Right lobe of liver (tissue), 6 donors: ENCODE results near the gene NCAPH2. TPM values are rescaled to one million over a fixed set of nuclear protein-coding genes. Genes with fewer than 3 reads are reported as not detected.

Source experiments
- ATAC-seq, 4 donors: fragments of 200-7000 bp; cut with Tn5 transposase; one replicate each; pipeline ENCODE4 v1.9.1; 2020; ENCODE audit warnings: mild to moderate bottlenecking in 4 of 4, moderate library complexity in 4 of 4
- DNase-seq, 3 donors: peaks; one replicate each; pipeline ENCODE4 v3.0.0-alpha.2; 2020
- H3K27ac ChIP-seq, 3 donors: fragments of 200-600 bp; one replicate each; pipeline ENCODE4 v1.8.0; 2022
- H3K27me3 ChIP-seq, 2 donors: fragments of 200-600 bp; one replicate each; pipeline ENCODE4 v1.8.0; 2022
- H3K36me3 ChIP-seq, 4 donors: fragments of 200-600 bp; sonication (generic) in 1 of 4; one replicate each; pipeline versions ENCODE4 v1.5.1 to v1.8.0; 2017 to 2022; ENCODE audit warnings: control low read depth in 1 of 4
- H3K4me1 ChIP-seq, 4 donors: fragments of 200-600 bp; sonication (generic) in 1 of 4; one replicate each; pipeline versions ENCODE4 v1.5.1 to v1.8.0; 2017 to 2022; ENCODE audit warnings: control low read depth in 1 of 4
- H3K4me3 ChIP-seq, 3 donors: fragments of 200-600 bp; one replicate each; pipeline ENCODE4 v1.8.0; 2022
- H3K9me3 ChIP-seq, 4 donors: fragments of 200-600 bp; sonication (generic) in 1 of 4; one replicate each; pipeline versions ENCODE4 v1.5.1 to v1.8.0; 2017 to 2022; ENCODE audit warnings: control low read depth in 1 of 4
- CTCF ChIP-seq, 4 donors: fragments of 200-600 bp in 3 of 4; fragments of 450-650 bp in 1 of 4; IDR thresholded peaks; one replicate each; pipeline versions ENCODE4 v1.5.1 to v1.8.0; 2016 to 2022; ENCODE audit warnings: antibody characterized with exemption in 4 of 4, mild to moderate bottlenecking in 2 of 4
- POLR2A ChIP-seq: fragments of 450-650 bp; IDR thresholded peaks from one replicate; pipeline ENCODE4 v1.6.1; 2017; ENCODE audit warnings: antibody characterized with exemption, mild to moderate bottlenecking
- WGBS: methylation state at CpG from one replicate; pipeline ENCODE4 v1.1.6; 2018; ENCODE audit warnings: low coverage, low lambda C conversion rate; ENCODE audit not compliant: insufficient coverage; ENCODE audit errors: missing lambda C conversion rate; 5-methylcytosine and 5-hydroxymethylcytosine counted together
- intact Hi-C, 2 donors: fragments of 100-400 bp; cut with DNase I; formaldehyde crosslinking; loops; one replicate each; pipeline versions ENCODE4 v1.11.2 to v1.14.1; 2022
- total RNA-seq, 6 experiments: library from RNA; depleted of rRNA in 2 of 6; stranded (reverse); fragments of >200 nt in 2 of 6; fragmentation: NEBNext Ultra II Directional in 3 of 6; extraction: Animal tissue kit (Norgen Biotek cat#: 25700) in 3 of 6; gene quantifications; one replicate each; pipeline versions ENCODE4 v1.1.0 to v1.2.4, GENCODE V29; 2016 to 2023
- donor health status: DM: no; HTN: yes; CAD: no.
- donor health status: DM: no; HTN: no; CAD: no.
- donor health status: DM: no; HTN: no; CAD: no.
- donor health status: DM: no; HTN: yes; CAD: no.
- donor health status: DM: no; HTN: yes; CAD: no.

Gene NCAPH2
- total RNA-seq, 6 experiments from 2014 or later: 11.4 to 17.3 (median 13.9) TPM

- H3K27me3 ChIP-seq: no peaks in the 10 kb centered on the region
- peaks cover 0 to 31% (median 17%) of the 10 kb centered on the region in 4 donors for H3K36me3 ChIP-seq
- DNase-seq (no peak), ATAC-seq (peak; percentile 19 to 56 (median 36))
- 20% methylated on average over 1 of the region's 25 CpGs for WGBS
- H3K9me3 ChIP-seq: no peaks in the 10 kb centered on the region
- intact Hi-C loops: no loop called here
- TF ChIP-seq CTCF (IDR thresholded peaks at IDR 0.05): no peak
- TF ChIP-seq POLR2A: no peak
- H3K27ac ChIP-seq: no peak overlapping the region
- no peak overlapping the region for H3K4me3 ChIP-seq
- peaks cover 0 to 8% (median 4%) of the 10 kb centered on the region in 4 donors for H3K4me1 ChIP-seq
Measured at GRCh38 chr22:50469377-50470305, 38.4 kb upstream of the NCAPH2 start.

GRCh38 chr22:50470491-50470890 lies 37.5 kb upstream of the NCAPH2 start:
- WGBS: 80% methylated on average over 3 of the region's 6 CpGs
- H3K36me3 ChIP-seq: peaks cover 0 to 26% (median 13%) of the 10 kb centered on the region in 4 donors
- peaks cover 0 to 13% (median 4%) of the 10 kb centered on the region in 4 donors for H3K4me1 ChIP-seq
- intact Hi-C loops: no loop called here
- H3K27me3 ChIP-seq: no peaks in the 10 kb centered on the region
- no peak overlapping the region for H3K4me3 ChIP-seq
- no peak overlapping the region for H3K27ac ChIP-seq
- TF ChIP-seq CTCF (IDR thresholded peaks at IDR 0.05): no peak
- ATAC-seq: no peak
- no peak for DNase-seq
- no peaks in the 10 kb centered on the region for H3K9me3 ChIP-seq

- peaks cover 0 to 17% (median 7%) of the 10 kb centered on the region in 4 donors for H3K36me3 ChIP-seq
- H3K9me3 ChIP-seq: no peaks in the 10 kb centered on the region
- no peak for ATAC-seq
- peaks cover 0 to 17% (median 4%) of the 10 kb centered on the region in 4 donors for H3K4me1 ChIP-seq
- H3K27ac ChIP-seq: no peak overlapping the region
- no peak overlapping the region for H3K4me3 ChIP-seq
- no peak for TF ChIP-seq CTCF (IDR thresholded peaks at IDR 0.05)
- TF ChIP-seq POLR2A: no peak
- no peaks in the 10 kb centered on the region for H3K27me3 ChIP-seq
- DNase-seq: no peak
- intact Hi-C loops: no loop called here
- 90% methylated on average over 4 of the region's 21 CpGs for WGBS
Measured at GRCh38 chr22:50471197-50471847, 36.7 kb upstream of the NCAPH2 start.

- DNase-seq (no peak), ATAC-seq (no peak)
- WGBS: 60% methylated on average over 2 of the region's 5 CpGs
- Histone ChIP-seq H3K9me3 (no peaks in the 10 kb centered on the region), H3K4me3 (no peak overlapping the region), H3K36me3 (peaks cover 0 to 11% (median 4%) of the 10 kb centered on the region in 4 donors), H3K27ac (no peak overlapping the region), H3K4me1 (peaks cover 0 to 17% (median 4%) of the 10 kb centered on the region in 4 donors), H3K27me3 (no peaks in the 10 kb centered on the region)
- intact Hi-C loops: no loop called here
- TF ChIP-seq CTCF (IDR thresholded peaks at IDR 0.05) (no peak), POLR2A (no peak)
Measured at GRCh38 chr22:50471962-50472361, 36.1 kb upstream of the NCAPH2 start.
